HL-60 (cell line): ENCODE data around the gene SYVN1.

ENCODE experiments used
- DNase-seq, 2 experiments: peaks; one replicate each; pipeline ENCODE4 v3.0.0-alpha.2; 2010 to 2020; ENCODE audit warnings: low read depth in 1 of 2, low spot score in 1 of 2
- H3K27ac ChIP-seq: fragments of 250-450 bp; sonication (Bioruptor Pico); replicated peaks from 2 replicates; pipeline ENCODE4 v1.5.1; 2020; ENCODE audit warnings: mild to moderate bottlenecking, moderate library complexity
- H3K27me3 ChIP-seq: fragments of 250-450 bp; sonication (Bioruptor Pico); 2 replicates; pipeline ENCODE4 v1.5.1; 2021; ENCODE audit warnings: mild to moderate bottlenecking, moderate library complexity; ENCODE audit not compliant: insufficient read depth, poor library complexity, severe bottlenecking
- H3K4me3 ChIP-seq: replicated peaks from 2 replicates; pipeline ENCODE4 v1.5.1; 2011; ENCODE audit warnings: mild to moderate bottlenecking, control low read depth, low read length; ENCODE audit not compliant: insufficient read depth
- GABPA ChIP-seq: IDR thresholded peaks from 2 replicates; pipeline ENCODE4 v1.6.1; 2012; ENCODE audit warnings: low read depth
- POLR2AphosphoS5 ChIP-seq: IDR thresholded peaks from 2 replicates; pipeline ENCODE4 v1.6.1; 2012; ENCODE audit warnings: low read depth
- SPI1 ChIP-seq: IDR thresholded peaks from 2 replicates; pipeline ENCODE4 v1.6.1; 2012; ENCODE audit warnings: low read depth, mild to moderate bottlenecking, borderline replicate concordance
- TF ChIP-seq, protein P1 (sequence below): IDR thresholded peaks from one replicate; pipeline ENCODE4 v1.5.1; 2011; ENCODE audit warnings: low read length, control low read depth, inconsistent platforms; ENCODE audit not compliant: insufficient read depth
- TF ChIP-seq, protein P2 (sequence below): IDR thresholded peaks from 2 replicates; pipeline ENCODE4 v1.6.1; 2012; ENCODE audit warnings: low read depth; ENCODE audit not compliant: insufficient replicate concordance

Gene SYVN1

DNA sequence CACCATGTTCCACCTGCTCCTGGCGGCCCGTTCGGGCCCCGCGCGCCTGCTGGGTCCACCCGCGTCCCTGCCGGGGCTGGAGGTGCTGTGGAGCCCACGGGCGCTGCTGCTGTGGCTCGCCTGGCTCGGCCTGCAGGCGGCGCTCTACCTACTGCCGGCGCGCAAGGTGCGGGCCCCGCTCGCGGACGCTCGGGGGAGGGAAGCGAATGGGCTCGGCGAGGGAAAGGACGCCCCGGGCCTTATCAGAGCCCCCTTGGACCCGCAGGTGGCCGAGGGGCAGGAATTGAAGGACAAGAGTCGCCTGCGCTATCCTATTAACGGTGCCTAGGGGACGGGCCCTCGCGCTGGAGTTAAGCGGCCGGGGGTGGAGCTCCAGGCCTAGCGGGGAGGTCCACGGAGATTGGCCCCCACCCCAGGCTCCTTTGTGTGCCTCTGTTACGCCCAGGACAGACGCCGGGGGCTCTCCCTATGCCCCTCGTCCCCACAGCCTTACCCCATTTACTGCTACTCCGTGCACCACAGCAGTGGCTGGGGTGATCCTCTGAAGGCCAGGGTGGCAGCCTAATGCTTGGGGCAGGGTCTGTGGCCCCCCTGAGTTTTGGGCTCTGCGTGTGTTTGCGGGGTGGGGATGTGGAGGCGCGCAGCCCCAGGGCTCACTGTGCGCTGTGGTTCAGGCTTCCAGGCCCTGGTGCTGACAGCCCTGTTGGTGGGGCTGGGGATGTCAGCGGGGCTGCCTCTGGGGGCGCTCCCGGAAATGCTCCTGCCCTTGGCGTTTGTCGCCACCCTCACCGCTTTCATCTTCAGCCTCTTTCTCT lies 21.6 kb downstream of the SYVN1 start:
- Histone ChIP-seq H3K4me3 (peak overlapping the region; percentile 46), H3K27me3 (no peaks in the 10 kb centered on the region), H3K27ac (peak overlapping the region; percentile 34)
- peak in 1 of 2 experiments; percentile 55 for DNase-seq
- peak; percentile 4; the same call in 1 of the 2 replicates for TF ChIP-seq POLR2AphosphoS5
- no peak for TF ChIP-seq SPI1
- TF ChIP-seq GABPA: no peak
- TF ChIP-seq, protein P1, sequence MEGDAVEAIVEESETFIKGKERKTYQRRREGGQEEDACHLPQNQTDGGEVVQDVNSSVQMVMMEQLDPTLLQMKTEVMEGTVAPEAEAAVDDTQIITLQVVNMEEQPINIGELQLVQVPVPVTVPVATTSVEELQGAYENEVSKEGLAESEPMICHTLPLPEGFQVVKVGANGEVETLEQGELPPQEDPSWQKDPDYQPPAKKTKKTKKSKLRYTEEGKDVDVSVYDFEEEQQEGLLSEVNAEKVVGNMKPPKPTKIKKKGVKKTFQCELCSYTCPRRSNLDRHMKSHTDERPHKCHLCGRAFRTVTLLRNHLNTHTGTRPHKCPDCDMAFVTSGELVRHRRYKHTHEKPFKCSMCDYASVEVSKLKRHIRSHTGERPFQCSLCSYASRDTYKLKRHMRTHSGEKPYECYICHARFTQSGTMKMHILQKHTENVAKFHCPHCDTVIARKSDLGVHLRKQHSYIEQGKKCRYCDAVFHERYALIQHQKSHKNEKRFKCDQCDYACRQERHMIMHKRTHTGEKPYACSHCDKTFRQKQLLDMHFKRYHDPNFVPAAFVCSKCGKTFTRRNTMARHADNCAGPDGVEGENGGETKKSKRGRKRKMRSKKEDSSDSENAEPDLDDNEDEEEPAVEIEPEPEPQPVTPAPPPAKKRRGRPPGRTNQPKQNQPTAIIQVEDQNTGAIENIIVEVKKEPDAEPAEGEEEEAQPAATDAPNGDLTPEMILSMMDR: peak; percentile 67

DNA sequence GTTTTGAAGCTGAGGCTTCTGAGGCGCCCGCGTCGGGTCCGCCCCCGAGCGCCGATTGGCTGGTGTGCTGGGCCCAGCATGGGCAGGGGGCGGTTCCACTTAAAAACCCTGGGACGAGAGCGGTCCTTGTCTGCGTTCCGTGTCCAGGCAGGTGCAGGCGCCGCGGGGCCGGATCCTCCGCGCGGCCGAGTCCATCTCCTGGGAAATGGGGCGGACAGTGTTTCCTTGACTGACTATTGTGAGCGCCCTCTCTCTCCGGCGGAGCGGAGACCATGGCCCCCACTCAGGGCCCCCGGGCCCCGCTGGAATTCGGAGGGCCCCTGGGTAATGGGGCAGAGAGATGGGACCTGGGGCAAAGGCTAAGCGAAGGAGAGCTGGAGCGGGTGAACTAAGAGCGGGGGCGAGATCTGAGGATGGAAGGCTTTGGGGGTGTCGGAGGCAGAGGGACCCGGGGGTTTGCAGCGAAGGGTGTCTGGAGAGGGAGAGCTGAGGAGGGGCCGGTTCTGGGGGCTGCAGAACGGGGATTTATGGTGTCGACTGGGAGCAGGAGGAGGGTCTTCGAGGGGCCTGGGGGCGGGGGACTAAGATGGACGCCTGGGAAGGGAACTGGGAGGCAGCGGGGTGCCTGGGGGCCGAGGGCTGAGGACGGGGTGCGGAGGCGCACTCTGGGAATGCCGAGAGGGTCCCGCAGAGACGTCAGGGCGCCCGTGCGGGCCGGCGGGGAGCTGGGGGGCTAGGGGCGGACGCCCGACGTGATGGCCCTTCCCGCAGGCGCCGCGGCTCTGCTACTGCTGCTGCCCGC lies 22.4 kb downstream of the SYVN1 start, which contains the start of gene TM7SF2:
Gene TM7SF2, plus strand, starts transcription at position 129 of the 802 bp plus-strand sequence. Its CDS starts 144 bp downstream, at position 273.
- Histone ChIP-seq H3K27ac (peak within 1 kb of the TSS; percentile 34), H3K4me3 (peak within 1 kb of the TSS; percentile 46), H3K27me3 (no peaks in the 10 kb centered on the region)
- peak; percentile 82 to 96 for DNase-seq
- TF ChIP-seq, protein P1: no peak
- TF ChIP-seq POLR2AphosphoS5: peak; percentile 83

DNA sequence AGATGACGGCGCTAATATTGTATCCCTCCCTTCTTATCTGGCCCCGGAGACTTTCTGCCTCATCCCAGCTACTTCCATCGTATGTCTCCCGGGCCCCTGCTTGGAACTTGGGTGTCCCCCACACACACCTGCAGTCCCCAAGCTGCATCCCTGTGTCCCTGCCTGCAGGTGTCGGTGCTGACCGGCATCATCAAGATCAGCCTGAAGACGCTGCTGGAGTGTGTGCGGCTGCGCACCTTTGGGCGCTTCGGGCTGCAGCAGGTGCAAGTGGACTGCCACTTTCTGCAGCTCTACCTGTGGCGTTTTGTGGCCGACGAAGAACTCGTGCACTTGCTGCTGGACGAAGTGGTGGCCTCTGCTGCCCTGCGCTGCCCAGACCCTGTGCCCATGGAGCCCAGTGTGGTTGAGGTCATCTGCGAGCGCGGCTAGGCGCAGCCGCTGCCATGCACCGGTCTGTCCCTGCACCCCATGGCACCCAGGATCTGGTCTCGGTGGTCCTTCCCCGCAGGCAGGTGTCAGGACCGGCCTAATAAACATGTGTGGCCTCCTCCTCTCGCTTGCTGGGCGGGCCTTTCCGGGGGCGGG lies 23.1 kb downstream of the SYVN1 start:
- TF ChIP-seq SPI1 (no peak), POLR2AphosphoS5 (0 out of 2 replicates have a peak, but pooled peaks have one; percentile 15)
- TF ChIP-seq, protein P2, sequence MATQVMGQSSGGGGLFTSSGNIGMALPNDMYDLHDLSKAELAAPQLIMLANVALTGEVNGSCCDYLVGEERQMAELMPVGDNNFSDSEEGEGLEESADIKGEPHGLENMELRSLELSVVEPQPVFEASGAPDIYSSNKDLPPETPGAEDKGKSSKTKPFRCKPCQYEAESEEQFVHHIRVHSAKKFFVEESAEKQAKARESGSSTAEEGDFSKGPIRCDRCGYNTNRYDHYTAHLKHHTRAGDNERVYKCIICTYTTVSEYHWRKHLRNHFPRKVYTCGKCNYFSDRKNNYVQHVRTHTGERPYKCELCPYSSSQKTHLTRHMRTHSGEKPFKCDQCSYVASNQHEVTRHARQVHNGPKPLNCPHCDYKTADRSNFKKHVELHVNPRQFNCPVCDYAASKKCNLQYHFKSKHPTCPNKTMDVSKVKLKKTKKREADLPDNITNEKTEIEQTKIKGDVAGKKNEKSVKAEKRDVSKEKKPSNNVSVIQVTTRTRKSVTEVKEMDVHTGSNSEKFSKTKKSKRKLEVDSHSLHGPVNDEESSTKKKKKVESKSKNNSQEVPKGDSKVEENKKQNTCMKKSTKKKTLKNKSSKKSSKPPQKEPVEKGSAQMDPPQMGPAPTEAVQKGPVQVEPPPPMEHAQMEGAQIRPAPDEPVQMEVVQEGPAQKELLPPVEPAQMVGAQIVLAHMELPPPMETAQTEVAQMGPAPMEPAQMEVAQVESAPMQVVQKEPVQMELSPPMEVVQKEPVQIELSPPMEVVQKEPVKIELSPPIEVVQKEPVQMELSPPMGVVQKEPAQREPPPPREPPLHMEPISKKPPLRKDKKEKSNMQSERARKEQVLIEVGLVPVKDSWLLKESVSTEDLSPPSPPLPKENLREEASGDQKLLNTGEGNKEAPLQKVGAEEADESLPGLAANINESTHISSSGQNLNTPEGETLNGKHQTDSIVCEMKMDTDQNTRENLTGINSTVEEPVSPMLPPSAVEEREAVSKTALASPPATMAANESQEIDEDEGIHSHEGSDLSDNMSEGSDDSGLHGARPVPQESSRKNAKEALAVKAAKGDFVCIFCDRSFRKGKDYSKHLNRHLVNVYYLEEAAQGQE: no peak
- no peak overlapping the region for H3K4me3 ChIP-seq
- H3K27me3 ChIP-seq: no peaks in the 10 kb centered on the region
- DNase-seq: no peak
- no peak overlapping the region for H3K27ac ChIP-seq

DNA sequence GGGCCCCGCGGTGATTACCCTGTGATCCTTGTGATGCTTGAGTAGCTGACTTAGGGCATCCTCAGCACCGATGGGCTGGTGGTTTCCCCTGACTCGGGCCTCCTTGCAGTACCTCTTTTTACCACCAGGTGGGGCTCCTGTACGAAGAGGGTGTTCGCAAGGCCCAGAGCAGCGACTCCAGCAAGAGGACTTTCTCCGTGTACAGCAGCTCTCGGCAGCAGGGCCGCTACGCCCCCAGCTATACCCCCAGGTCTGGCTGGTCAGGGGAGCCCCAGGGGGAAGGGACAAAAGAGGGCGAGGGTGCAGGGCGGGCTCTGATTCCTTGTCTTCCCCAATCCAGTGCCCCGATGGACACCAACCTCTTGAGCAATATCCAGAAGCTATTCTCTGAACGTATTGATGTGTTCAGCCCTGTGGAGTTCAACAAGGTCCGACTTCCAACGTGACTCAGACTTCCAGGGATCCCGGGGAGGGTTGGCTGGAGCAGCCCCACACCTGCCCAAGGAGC lies 23.9 kb downstream of the SYVN1 start:
- H3K27me3 ChIP-seq: no peaks in the 10 kb centered on the region
- TF ChIP-seq, protein P1: peak; percentile 99
- TF ChIP-seq GABPA (no peak), POLR2AphosphoS5 (0 out of 2 replicates have a peak, but pooled peaks have one; percentile 9), SPI1 (peak; percentile 24; the same call in 1 of the 2 replicates)
- TF ChIP-seq, protein P2: no peak
- H3K27ac ChIP-seq: no peak overlapping the region
- no peak overlapping the region for H3K4me3 ChIP-seq
- peak; percentile 67 to 90 for DNase-seq
